Astrocyte (in vitro differentiated cells and primary cell): ENCODE measurements around the gene TNC.

Experiments
- EZH2 ChIP-seq: IDR thresholded peaks from 2 replicates; pipeline ENCODE4 v1.6.1; 2012; ENCODE audit warnings: mild to moderate bottlenecking, low read length, inconsistent platforms; ENCODE audit not compliant: insufficient read depth
- TF ChIP-seq, protein P1 (sequence below): IDR thresholded peaks from 2 replicates; pipeline ENCODE4 v1.5.1; 2011; ENCODE audit warnings: low read depth, mild to moderate bottlenecking, inconsistent platforms, low read length, moderate library complexity; ENCODE audit not compliant: insufficient read depth

GRCh38 chr9:115010874-115011273 lies 107.1 kb downstream of the TNC start:
- TF ChIP-seq, protein P1, sequence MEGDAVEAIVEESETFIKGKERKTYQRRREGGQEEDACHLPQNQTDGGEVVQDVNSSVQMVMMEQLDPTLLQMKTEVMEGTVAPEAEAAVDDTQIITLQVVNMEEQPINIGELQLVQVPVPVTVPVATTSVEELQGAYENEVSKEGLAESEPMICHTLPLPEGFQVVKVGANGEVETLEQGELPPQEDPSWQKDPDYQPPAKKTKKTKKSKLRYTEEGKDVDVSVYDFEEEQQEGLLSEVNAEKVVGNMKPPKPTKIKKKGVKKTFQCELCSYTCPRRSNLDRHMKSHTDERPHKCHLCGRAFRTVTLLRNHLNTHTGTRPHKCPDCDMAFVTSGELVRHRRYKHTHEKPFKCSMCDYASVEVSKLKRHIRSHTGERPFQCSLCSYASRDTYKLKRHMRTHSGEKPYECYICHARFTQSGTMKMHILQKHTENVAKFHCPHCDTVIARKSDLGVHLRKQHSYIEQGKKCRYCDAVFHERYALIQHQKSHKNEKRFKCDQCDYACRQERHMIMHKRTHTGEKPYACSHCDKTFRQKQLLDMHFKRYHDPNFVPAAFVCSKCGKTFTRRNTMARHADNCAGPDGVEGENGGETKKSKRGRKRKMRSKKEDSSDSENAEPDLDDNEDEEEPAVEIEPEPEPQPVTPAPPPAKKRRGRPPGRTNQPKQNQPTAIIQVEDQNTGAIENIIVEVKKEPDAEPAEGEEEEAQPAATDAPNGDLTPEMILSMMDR, result no peak
- TF ChIP-seq EZH2, result no peak
